ENCODE data around the gene PNCK. TPM values are rescaled to one million over a fixed set of nuclear protein-coding genes. Genes with fewer than 3 reads are reported as not detected.
"Not testable (repeated sequence)": the region's sequence is repeated elsewhere in the genome, so short reads cannot be mapped to it uniquely, and the experiment has no call there.

PNCK gene
- total RNA-seq, 1 experiment from 2014 or later: not detected

DNA sequence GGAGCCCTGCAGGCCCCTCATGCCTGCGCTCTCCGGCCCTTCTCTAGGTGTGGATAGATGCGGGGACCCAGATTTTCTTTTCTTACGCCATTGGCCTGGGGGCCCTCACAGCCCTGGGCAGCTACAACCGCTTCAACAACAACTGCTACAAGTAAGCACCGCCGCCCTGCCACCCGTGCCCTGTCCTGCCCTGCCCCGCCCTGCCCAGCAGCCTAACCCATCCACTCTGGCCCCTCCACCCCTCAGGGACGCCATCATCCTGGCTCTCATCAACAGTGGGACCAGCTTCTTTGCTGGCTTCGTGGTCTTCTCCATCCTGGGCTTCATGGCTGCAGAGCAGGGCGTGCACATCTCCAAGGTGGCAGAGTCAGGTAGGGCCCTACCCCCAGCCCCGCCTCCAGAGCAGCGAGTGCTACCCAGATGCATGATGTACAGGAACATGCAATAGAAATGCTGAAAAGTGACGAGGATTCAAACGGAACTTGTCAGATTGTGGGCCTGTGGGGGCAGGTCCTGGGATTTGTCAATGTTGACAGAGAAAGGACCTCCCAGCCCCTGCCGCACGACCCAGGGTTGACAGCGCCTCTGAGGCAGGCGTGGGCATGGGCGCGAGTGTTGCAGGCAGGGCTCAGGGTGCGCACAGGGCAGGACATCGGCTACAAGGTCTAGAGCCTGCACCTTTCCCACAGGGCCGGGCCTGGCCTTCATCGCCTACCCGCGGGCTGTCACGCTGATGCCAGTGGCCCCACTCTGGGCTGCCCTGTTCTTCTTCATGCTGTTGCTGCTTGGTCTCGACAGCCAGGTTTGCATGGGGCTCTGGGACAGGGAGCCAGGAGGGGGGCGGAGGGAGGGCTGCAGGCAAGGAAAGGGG is 19.8 kb upstream of the PNCK start:
- H3K4me3 ChIP-seq: no peak overlapping the region
- no peaks in the 10 kb centered on the region for H3K4me1 ChIP-seq
- no peaks in the 10 kb centered on the region for H3K9me3 ChIP-seq (replicated peaks)
- no peak for DNase-seq
- no peak overlapping the region for H3K27ac ChIP-seq
- no peaks in the 10 kb centered on the region for H3K36me3 ChIP-seq
- H3K27me3 ChIP-seq: no peaks in the 10 kb centered on the region

GRCh38 chrX:153692611-153693156 is 19.1 kb upstream of the PNCK start:
- Histone ChIP-seq H3K36me3 (no peaks in the 10 kb centered on the region), H3K4me1 (no peaks in the 10 kb centered on the region), H3K27ac (no peak overlapping the region), H3K9me3 (replicated peaks) (no peaks in the 10 kb centered on the region), H3K27me3 (no peaks in the 10 kb centered on the region), H3K4me3 (no peak overlapping the region)
- DNase-seq: no peak

DNA sequence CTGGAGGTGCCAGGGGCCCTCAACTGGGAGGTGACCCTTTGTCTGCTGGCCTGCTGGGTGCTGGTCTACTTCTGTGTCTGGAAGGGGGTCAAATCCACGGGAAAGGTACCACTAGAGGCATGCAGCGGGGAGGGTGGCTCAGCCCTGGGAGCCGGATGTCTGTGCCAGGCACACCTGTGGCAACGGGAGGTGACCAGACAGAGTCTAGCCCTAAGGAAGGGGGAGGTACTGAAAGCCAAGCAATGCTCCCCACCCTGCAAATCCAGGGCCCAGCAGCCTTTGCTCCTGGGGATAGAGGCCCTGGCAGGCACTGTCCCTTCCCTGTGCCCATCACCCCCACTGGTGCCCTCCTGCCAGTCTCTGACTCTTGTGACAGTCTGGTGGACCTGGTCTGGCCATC is 18.4 kb upstream of the PNCK start:
- Histone ChIP-seq H3K9me3 (replicated peaks) (no peaks in the 10 kb centered on the region), H3K36me3 (no peaks in the 10 kb centered on the region), H3K27me3 (no peaks in the 10 kb centered on the region), H3K4me1 (no peaks in the 10 kb centered on the region), H3K27ac (no peak overlapping the region), H3K4me3 (no peak overlapping the region)
- DNase-seq: no peak

DNA sequence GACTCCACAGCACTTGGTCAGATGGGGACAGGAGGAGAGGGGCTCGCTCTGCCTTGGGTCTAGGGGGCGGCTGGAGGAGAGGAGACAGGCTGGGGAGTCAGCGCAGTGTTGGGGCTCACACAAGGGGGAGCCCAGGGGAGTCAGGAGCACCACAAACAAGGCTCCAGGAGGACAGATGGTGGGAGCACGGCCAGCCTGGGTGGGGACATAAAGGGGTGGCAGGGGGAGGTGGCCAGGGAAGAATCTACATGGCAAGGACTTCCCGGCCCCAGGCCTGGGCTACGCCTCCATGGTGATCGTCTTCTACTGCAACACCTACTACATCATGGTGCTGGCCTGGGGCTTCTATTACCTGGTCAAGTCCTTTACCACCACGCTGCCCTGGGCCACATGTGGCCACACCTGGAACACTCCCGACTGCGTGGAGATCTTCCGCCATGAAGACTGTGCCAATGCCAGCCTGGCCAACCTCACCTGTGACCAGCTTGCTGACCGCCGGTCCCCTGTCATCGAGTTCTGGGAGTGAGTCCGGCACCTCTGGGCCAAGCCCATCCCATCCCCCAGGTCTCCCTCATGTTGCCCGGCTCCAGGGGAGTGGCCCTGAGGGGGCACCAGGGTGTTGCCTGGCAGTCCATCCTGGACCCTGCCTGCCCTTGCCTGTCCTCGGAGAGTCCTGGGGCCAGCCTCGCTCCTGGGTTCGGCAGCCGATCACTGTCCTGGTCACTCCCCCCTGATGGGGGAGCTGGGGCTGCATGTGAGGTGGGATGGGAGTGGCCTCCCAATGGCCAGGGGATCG is 17.6 kb upstream of the PNCK start:
- not testable (repeated sequence) for DNase-seq, H3K4me3 ChIP-seq, H3K27ac ChIP-seq

GRCh38 chrX:153690466-153690865 is 16.9 kb upstream of the PNCK start:
- no peaks in the 10 kb centered on the region for H3K4me1 ChIP-seq
- H3K27me3 ChIP-seq: no peaks in the 10 kb centered on the region
- H3K36me3 ChIP-seq: no peaks in the 10 kb centered on the region
- no peak overlapping the region for H3K27ac ChIP-seq
- no peaks in the 10 kb centered on the region for H3K9me3 ChIP-seq (replicated peaks)
- DNase-seq: no peak
- H3K4me3 ChIP-seq: no peak overlapping the region

More for the DNA sequence above, 17.6 kb upstream of the PNCK start:
- not testable (repeated sequence) for H3K36me3 ChIP-seq; H3K4me1 ChIP-seq; H3K27me3 ChIP-seq; H3K9me3 ChIP-seq (replicated peaks)

- Histone ChIP-seq H3K36me3 (no peaks in the 10 kb centered on the region), H3K9me3 (replicated peaks) (no peaks in the 10 kb centered on the region), H3K27ac (no peak overlapping the region), H3K4me1 (no peaks in the 10 kb centered on the region), H3K4me3 (no peak overlapping the region), H3K27me3 (no peaks in the 10 kb centered on the region)
- no peak for DNase-seq
Observed at GRCh38 chrX:153689654-153690465, 16.2 kb upstream of the PNCK start.

DNA sequence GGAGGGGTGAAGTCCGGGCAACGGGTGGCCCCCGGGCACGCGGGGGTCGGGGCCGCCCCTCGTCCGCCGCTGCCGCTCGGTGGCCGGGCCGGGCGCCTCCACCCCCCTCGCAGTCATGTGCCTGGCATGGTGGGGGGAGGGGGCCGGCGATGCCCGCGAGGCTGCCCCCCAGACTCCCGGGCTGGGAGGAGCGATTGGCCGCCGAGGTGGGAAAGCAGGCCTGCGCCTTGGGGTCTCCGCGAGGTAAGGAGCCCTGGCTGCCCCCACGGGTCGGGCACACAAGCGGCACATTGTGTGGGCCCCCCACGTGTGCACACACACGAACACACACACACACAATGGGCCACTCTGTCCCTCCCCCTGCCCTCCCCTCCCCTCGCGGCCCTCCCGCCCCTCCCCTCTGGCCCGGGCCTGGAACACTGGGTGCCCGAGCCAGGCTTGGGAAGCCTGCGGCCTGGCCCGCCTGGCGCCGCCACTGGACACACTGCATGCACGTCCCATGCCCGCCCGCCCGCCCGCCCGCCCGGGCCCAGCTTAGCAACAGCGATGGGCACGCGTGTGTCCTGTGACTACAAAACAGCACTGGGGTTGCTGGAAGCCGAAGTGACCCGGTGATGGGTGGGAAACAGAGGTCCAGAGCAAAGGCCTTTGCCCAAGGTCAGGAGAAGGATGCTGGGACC is 15.4 kb upstream of the PNCK start:
- H3K4me1 ChIP-seq: no peaks in the 10 kb centered on the region
- H3K27me3 ChIP-seq: no peaks in the 10 kb centered on the region
- peak in 1 of 2 experiments; percentile 26 for DNase-seq
- peak overlapping the region; percentile 52 for H3K4me3 ChIP-seq
- no peak overlapping the region for H3K27ac ChIP-seq
- no peaks in the 10 kb centered on the region for H3K36me3 ChIP-seq
- no peaks in the 10 kb centered on the region for H3K9me3 ChIP-seq (replicated peaks)

GRCh38 chrX:153688506-153688905 is 14.9 kb upstream of the PNCK start:
- no peaks in the 10 kb centered on the region for H3K4me1 ChIP-seq
- no peak for DNase-seq
- H3K4me3 ChIP-seq: peak overlapping the region; percentile 52
- no peak overlapping the region for H3K27ac ChIP-seq
- no peaks in the 10 kb centered on the region for H3K9me3 ChIP-seq (replicated peaks)
- H3K36me3 ChIP-seq: no peaks in the 10 kb centered on the region
- no peaks in the 10 kb centered on the region for H3K27me3 ChIP-seq

- Histone ChIP-seq H3K36me3 (no peaks in the 10 kb centered on the region), H3K9me3 (replicated peaks) (no peaks in the 10 kb centered on the region), H3K4me3 (no peak overlapping the region), H3K4me1 (no peaks in the 10 kb centered on the region), H3K27ac (no peak overlapping the region), H3K27me3 (no peaks in the 10 kb centered on the region)
- DNase-seq: no peak
Observed at GRCh38 chrX:153688071-153688470, 14.5 kb upstream of the PNCK start.

DNA sequence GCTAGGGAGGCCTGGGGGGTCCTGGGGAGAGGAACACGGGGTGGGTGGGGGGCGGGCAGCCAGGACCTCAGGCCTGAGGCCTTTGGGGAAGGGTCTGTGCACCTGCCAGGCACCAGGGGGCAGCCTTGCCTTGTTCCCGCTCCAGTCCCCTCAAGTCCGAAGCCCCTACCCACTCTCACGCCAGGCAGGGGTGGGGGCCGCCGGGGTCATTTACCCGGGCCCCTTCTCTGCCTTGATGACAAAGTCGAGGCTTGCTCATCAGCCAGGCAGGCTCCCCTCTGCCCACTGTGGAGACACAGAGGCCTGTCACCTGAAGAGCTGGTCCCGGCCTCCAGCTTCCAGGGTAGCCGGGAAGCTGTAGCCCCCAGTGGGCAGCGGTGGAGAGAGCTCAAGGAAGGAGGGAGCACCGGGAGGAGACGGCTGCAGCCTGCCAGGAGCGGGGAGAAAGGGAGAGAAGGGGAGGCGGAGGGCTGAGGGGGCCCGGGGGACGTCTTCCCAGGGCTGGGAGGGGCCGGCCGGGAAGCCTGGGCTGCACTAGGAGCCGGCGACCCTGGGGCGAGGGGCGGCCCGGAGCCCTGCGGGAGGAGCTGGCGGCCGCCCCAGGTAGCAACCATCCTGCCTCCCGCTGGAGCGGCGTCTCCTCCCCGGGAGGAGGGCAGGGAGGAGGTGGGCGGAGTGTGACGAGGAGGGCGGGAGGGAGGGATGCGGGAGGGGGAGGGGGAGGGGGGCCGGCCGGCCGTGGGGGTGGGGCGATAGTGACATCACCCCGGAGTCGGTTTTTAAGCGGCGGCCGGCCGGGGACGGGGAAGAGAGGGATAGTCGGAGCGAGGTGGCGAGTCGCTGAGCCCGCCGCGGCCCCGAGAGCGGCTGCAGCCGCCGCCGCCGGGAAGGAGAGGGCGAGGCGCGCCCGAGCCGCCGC is 13.8 kb upstream of the PNCK start, which contains the start of gene SLC6A8:
TSS of gene SLC6A8 (plus strand) at position 806 of the 919 bp plus-strand sequence. CDS start 649 bp downstream, outside the sequence.
- peak; percentile 65 to 67 for DNase-seq
- Histone ChIP-seq H3K27ac (no peak within 1 kb of the TSS), H3K9me3 (replicated peaks) (no peaks in the 10 kb centered on the region), H3K4me1 (no peaks in the 10 kb centered on the region), H3K4me3 (peak within 1 kb of the TSS; percentile 52), H3K36me3 (no peaks in the 10 kb centered on the region), H3K27me3 (no peaks in the 10 kb centered on the region)

DNA sequence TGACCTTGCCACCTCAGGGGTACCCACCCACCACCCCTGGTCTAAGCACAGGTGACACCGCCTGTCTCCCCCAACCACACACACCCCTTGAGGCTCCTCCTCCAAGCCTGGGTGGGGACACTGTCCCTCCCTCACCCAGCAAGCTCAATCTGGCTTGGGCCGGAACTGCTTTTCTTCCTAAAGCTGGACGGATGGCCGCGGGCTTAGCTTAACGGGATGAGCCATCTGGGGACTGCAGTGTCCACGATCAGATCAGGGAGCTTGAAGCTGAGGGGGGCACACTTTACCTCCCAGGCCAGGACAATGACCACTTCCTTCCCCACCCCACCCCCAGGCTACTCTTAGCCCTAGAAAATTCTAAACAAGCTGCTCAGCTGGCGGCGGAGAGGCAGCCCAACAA is 13.1 kb upstream of the PNCK start:
- no peak overlapping the region for H3K27ac ChIP-seq
- H3K4me3 ChIP-seq: no peak overlapping the region
- H3K36me3 ChIP-seq: no peaks in the 10 kb centered on the region
- H3K9me3 ChIP-seq (replicated peaks): no peaks in the 10 kb centered on the region
- no peak for DNase-seq
- H3K4me1 ChIP-seq: no peaks in the 10 kb centered on the region
- no peaks in the 10 kb centered on the region for H3K27me3 ChIP-seq

DNA sequence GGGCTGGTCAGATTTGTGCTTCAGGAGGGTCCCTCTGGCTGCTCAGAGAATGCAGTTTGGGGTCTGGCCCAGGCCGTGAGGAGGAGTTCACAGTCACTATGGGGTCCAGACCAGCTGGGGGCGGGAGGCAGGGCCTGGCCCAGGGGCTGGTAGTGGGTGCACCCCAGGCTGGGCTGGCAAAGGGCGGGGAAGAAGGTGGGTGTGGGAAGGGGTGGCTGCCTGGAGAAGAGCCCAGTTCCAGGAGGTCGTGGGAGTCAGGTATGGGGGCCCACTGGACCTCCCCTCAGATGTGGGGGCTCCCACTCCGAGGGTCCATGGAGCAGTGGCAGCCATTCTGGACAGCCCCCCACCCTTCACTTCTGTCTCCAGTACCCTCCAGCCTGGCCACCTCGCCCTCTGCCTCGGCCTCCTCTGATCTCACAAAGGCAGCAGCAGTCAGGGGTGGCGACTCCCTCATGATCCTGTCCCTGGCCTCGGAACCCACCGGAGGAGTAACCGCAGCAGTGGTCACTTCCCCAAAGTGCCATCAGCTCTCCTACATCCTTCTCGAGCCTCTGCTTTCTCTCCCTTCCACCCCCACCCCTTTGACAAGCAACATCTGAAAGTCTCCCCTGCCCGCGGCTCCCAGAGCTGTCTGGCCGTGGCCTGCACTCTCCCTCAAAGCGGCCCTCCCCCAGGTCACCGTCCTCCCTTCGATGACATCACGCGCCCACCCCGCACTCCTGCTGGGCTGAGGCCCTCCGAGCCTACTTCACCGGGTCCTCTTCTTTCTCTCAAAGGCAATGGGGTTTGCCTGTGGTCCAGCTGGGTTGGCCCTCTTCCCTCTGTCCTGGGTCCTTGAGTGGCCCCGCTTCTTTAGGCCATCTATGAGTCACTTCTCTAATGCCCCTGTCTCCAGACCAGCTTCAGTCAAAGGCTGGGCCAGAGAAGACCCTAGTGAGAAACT is 12.4 kb upstream of the PNCK start:
- H3K27me3 ChIP-seq: no peaks in the 10 kb centered on the region
- DNase-seq: no peak
- H3K36me3 ChIP-seq: no peaks in the 10 kb centered on the region
- no peaks in the 10 kb centered on the region for H3K9me3 ChIP-seq (replicated peaks)
- no peak overlapping the region for H3K4me3 ChIP-seq
- no peak overlapping the region for H3K27ac ChIP-seq
- H3K4me1 ChIP-seq: no peaks in the 10 kb centered on the region
